ENCODE results near the gene PTGDS. TPM values are rescaled to one million over a fixed set of nuclear protein-coding genes. Genes with fewer than 3 reads are reported as not detected.

The PTGDS gene
- total RNA-seq, 4 donors from 2014 or later = 10.4 to 77.9 (median 51.6) TPM

GRCh38 chr9:136982232-136983051 lies 5.1 kb downstream of the PTGDS start, which contains the start of gene LCNL1:
Gene LCNL1, plus strand, starts transcription at chr9:136982993. Its CDS starts 594 bp downstream, at chr9:136983587.
- peak within 1 kb of the TSS in 2 of 4 donors; percentile 28 to 65 for H3K27ac ChIP-seq (replicated peaks in 1 of 4)

GRCh38 chr9:136983167-136983566 lies 5.9 kb downstream of the PTGDS start:
- Histone ChIP-seq H3K36me3 (no peaks in the 10 kb centered on the region), H3K27ac (replicated peaks in 1 of 4) (no peak overlapping the region), H3K4me1 (peaks cover 23 to 34% (median 29%) of the 10 kb centered on the region in 4 donors), H3K27me3 (peaks cover 0 to 86% (median 17%) of the 10 kb centered on the region in 4 donors), H3K4me3 (no peak overlapping the region), H3K9me3 (no peaks in the 10 kb centered on the region)
- intact Hi-C loops (cut with DNase I) = no loop called here
- TF ChIP-seq CTCF (IDR thresholded peaks at IDR 0.05) = no peak
- no peak for TF ChIP-seq EP300 (IDR thresholded peaks at IDR 0.05)
- TF ChIP-seq POLR2A (IDR thresholded peaks at IDR 0.05; ENCODE audit: low read depth) = no peak
- TF ChIP-seq POLR2AphosphoS5 (IDR thresholded peaks at IDR 0.05) = no peak
- DNase-seq (ENCODE audit: extremely low spot score) = no peak
- WGBS = 95% methylated on average over 4 of the region's 9 CpGs

More at GRCh38 chr9:136982232-136983051, 5.1 kb downstream of the PTGDS start, which contains the start of gene LCNL1:
- Histone ChIP-seq H3K4me3 (no peak within 1 kb of the TSS), H3K27me3 (peaks cover 0 to 81% (median 17%) of the 10 kb centered on the region in 4 donors), H3K4me1 (peaks cover 30 to 42% (median 36%) of the 10 kb centered on the region in 4 donors), H3K9me3 (no peaks in the 10 kb centered on the region), H3K36me3 (no peaks in the 10 kb centered on the region)
- 93% methylated on average over 10 of the region's 18 CpGs for WGBS
- intact Hi-C loops (cut with DNase I) = no loop called here
- TF ChIP-seq POLR2A (IDR thresholded peaks at IDR 0.05; ENCODE audit: low read depth) (no peak), EP300 (IDR thresholded peaks at IDR 0.05) (no peak), POLR2AphosphoS5 (IDR thresholded peaks at IDR 0.05) (no peak), CTCF (IDR thresholded peaks at IDR 0.05) (no peak)
- no peak for DNase-seq (ENCODE audit: extremely low spot score)

- H3K27me3 ChIP-seq = peaks cover 0 to 85% (median 17%) of the 10 kb centered on the region in 4 donors
- no peak overlapping the region for H3K27ac ChIP-seq (replicated peaks in 1 of 4)
- intact Hi-C loops (cut with DNase I) = no loop called here
- WGBS = 86% methylated on average over 11 of the region's 11 CpGs
- no peaks in the 10 kb centered on the region for H3K9me3 ChIP-seq
- H3K36me3 ChIP-seq = no peaks in the 10 kb centered on the region
- no peak overlapping the region for H3K4me3 ChIP-seq
- TF ChIP-seq POLR2A (IDR thresholded peaks at IDR 0.05; ENCODE audit: low read depth) (no peak), EP300 (IDR thresholded peaks at IDR 0.05) (no peak), POLR2AphosphoS5 (IDR thresholded peaks at IDR 0.05) (no peak), CTCF (IDR thresholded peaks at IDR 0.05) (no peak)
- DNase-seq (ENCODE audit: extremely low spot score) = no peak
- H3K4me1 ChIP-seq = peaks cover 17 to 34% (median 23%) of the 10 kb centered on the region in 4 donors
These were observed 6.5 kb downstream of the PTGDS start for GRCh38 chr9:136983656-136984314.

- DNase-seq (ENCODE audit: extremely low spot score) = no peak
- H3K27ac ChIP-seq (replicated peaks in 1 of 4) = no peak overlapping the region
- no peaks in the 10 kb centered on the region for H3K9me3 ChIP-seq
- no peaks in the 10 kb centered on the region for H3K36me3 ChIP-seq
- H3K27me3 ChIP-seq = peaks cover 0 to 77% (median 17%) of the 10 kb centered on the region in 4 donors
- H3K4me1 ChIP-seq = peaks cover 14 to 34% (median 19%) of the 10 kb centered on the region in 4 donors
- intact Hi-C loops (cut with DNase I) = no loop called here
- TF ChIP-seq POLR2A (IDR thresholded peaks at IDR 0.05; ENCODE audit: low read depth) = no peak
- TF ChIP-seq EP300 (IDR thresholded peaks at IDR 0.05) = no peak
- TF ChIP-seq POLR2AphosphoS5 (IDR thresholded peaks at IDR 0.05) = no peak
- TF ChIP-seq CTCF (IDR thresholded peaks at IDR 0.05) = no peak
- H3K4me3 ChIP-seq = no peak overlapping the region
- 41% methylated on average over 13 of the region's 29 CpGs for WGBS
These were observed 7.2 kb downstream of the PTGDS start for GRCh38 chr9:136984464-136985026.

All from esophagus muscularis mucosa (tissue), 4 donors.